OCI-LY3 (cell line): Measurements from ENCODE around the gene DISP1.

ENCODE experiments used
- H2AFZ ChIP-seq: fragments of 200-600, 300-600 bp; shearing (Covaris generic); 2 replicates; pipeline ENCODE4 v1.6.0; 2014; ENCODE audit warnings: antibody characterized with exemption, low read depth, low read length
- H3K27ac ChIP-seq: fragments of 200-600, 300-600 bp; sonication (generic); 2 replicates; pipeline ENCODE4 v1.5.1; 2014; ENCODE audit warnings: mild to moderate bottlenecking, low read length, moderate library complexity, mixed read lengths
- H3K27me3 ChIP-seq: fragments of 200-600, 300-600 bp; sonication (generic); 2 replicates; pipeline ENCODE4 v1.6.1; 2014; ENCODE audit warnings: low read depth, low read length, mixed read lengths
- H3K36me3 ChIP-seq: fragments of 200-600, 300-600 bp; sonication (generic); replicated peaks from 2 replicates; pipeline ENCODE3; 2014; ENCODE audit warnings: low read depth, low read length, mixed read lengths
- H3K4me1 ChIP-seq: fragments of 300-600, 200-600 bp; sonication (generic); 2 replicates; pipeline ENCODE4 v1.6.1; 2014; ENCODE audit warnings: low read length, mixed read lengths
- H3K4me2 ChIP-seq: fragments of 200-600, 300-600 bp; sonication (generic); 2 replicates; pipeline ENCODE4 v1.6.1; 2014; ENCODE audit warnings: low read length, mixed read lengths
- H3K4me3 ChIP-seq: fragments of 300-600, 200-600 bp; sonication (generic); 2 replicates; pipeline ENCODE4 v1.5.1; 2014; ENCODE audit warnings: antibody characterized with exemption, mild to moderate bottlenecking, low read length, moderate library complexity
- H3K79me2 ChIP-seq: fragments of 300-600, 200-600 bp; shearing (Covaris generic); 2 replicates; pipeline ENCODE4 v1.6.1; 2014; ENCODE audit warnings: mild to moderate bottlenecking, low read length, mixed read lengths
- H3K9ac ChIP-seq: fragments of 300-600, 200-600 bp; shearing (Covaris generic); 2 replicates; pipeline ENCODE4 v1.6.0; 2014; ENCODE audit warnings: mild to moderate bottlenecking, low read length, moderate library complexity
- H3K9me3 ChIP-seq: fragments of 200-600, 300-600 bp; shearing (Covaris generic); 2 replicates; pipeline ENCODE4 v1.6.1; 2014; ENCODE audit warnings: low read length, mixed read lengths; ENCODE audit not compliant: insufficient read depth
- H4K20me1 ChIP-seq: fragments of 200-600, 300-600 bp; sonication (generic); 2 replicates; pipeline ENCODE4 v1.6.1; 2016; ENCODE audit warnings: low read length, mixed read lengths; ENCODE audit not compliant: insufficient read depth
- EZH2phosphoT487 ChIP-seq: fragments of 200-600 bp; shearing (Covaris generic); IDR thresholded peaks from 2 replicates; pipeline ENCODE4 v1.6.1; 2018; ENCODE audit warnings: antibody characterized with exemption, mixed run types, low read depth
- TF ChIP-seq, protein P1 (sequence below): fragments of 200-600, 300-600 bp; sonication (generic); IDR thresholded peaks from 2 replicates; pipeline ENCODE4 v1.5.1; 2014; ENCODE audit warnings: antibody characterized with exemption, low read length, low read depth

The DISP1 gene

DNA sequence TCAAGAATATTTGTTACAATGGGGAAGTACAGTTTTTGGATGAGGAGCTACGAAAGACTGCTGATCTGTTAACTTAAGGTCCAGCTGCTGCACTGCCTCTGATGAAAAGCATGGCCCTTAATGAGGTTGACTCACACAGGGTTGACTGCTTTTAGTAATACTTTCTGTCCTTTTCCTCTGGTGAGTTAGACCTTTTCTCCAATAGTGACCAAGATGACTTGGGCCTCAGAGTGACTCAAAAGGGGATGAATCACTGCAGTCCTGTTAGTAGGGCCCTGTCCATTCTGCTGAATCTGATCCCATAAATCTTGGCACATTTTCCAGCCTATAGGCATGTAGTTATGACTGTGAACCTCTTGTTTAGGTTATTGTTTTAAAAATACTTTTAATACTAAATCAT, 2.7 kb downstream of the DISP1 start:
- H3K4me2 ChIP-seq = no peak overlapping the region
- H3K27ac ChIP-seq = no peak overlapping the region

DNA sequence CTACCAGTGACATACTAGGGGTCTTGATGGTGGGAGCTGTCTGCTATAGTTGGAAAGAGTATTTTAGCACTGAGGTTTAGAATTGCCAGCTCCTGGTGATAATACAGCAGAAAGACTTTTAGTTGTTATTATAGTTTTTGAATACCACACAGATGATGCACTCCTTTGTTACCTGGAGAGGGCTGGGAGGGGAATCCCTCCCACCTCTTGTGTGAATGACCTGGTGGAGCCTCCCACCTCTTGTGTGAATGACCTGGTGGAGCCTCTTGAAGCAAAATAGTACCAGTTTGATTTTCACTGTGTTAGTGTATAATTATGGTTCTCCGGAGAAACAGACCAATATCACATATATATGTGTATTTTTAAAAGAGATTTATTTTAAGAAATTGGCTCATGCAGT, 3.3 kb downstream of the DISP1 start:
- peaks cover 3% of the 10 kb centered on the region; the same call in 1 of the 2 replicates for H3K79me2 ChIP-seq
- H4K20me1 ChIP-seq = no peaks in the 10 kb centered on the region
- H2AFZ ChIP-seq = no peak overlapping the region
- no peak overlapping the region for H3K9ac ChIP-seq
- TF ChIP-seq EZH2phosphoT487 = no peak
- TF ChIP-seq, protein P1, sequence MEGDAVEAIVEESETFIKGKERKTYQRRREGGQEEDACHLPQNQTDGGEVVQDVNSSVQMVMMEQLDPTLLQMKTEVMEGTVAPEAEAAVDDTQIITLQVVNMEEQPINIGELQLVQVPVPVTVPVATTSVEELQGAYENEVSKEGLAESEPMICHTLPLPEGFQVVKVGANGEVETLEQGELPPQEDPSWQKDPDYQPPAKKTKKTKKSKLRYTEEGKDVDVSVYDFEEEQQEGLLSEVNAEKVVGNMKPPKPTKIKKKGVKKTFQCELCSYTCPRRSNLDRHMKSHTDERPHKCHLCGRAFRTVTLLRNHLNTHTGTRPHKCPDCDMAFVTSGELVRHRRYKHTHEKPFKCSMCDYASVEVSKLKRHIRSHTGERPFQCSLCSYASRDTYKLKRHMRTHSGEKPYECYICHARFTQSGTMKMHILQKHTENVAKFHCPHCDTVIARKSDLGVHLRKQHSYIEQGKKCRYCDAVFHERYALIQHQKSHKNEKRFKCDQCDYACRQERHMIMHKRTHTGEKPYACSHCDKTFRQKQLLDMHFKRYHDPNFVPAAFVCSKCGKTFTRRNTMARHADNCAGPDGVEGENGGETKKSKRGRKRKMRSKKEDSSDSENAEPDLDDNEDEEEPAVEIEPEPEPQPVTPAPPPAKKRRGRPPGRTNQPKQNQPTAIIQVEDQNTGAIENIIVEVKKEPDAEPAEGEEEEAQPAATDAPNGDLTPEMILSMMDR = no peak
- no peaks in the 10 kb centered on the region for H3K9me3 ChIP-seq
- H3K36me3 ChIP-seq = no peaks in the 10 kb centered on the region
- H3K4me3 ChIP-seq = no peak overlapping the region
- peaks cover 11% of the 10 kb centered on the region for H3K4me1 ChIP-seq
- H3K4me2 ChIP-seq = no peak overlapping the region
- H3K27me3 ChIP-seq = no peaks in the 10 kb centered on the region
- H3K27ac ChIP-seq = no peak overlapping the region

More for the DNA sequence above, 2.7 kb downstream of the DISP1 start:
- Histone ChIP-seq H3K79me2 (peaks cover 3% of the 10 kb centered on the region; the same call in 1 of the 2 replicates), H3K9ac (no peak overlapping the region), H3K27me3 (no peaks in the 10 kb centered on the region), H3K4me3 (no peak overlapping the region), H3K9me3 (no peaks in the 10 kb centered on the region), H2AFZ (no peak overlapping the region), H3K4me1 (peaks cover 11% of the 10 kb centered on the region), H3K36me3 (no peaks in the 10 kb centered on the region), H4K20me1 (no peaks in the 10 kb centered on the region)
- TF ChIP-seq, protein P1 = no peak
- TF ChIP-seq EZH2phosphoT487 = no peak

DNA sequence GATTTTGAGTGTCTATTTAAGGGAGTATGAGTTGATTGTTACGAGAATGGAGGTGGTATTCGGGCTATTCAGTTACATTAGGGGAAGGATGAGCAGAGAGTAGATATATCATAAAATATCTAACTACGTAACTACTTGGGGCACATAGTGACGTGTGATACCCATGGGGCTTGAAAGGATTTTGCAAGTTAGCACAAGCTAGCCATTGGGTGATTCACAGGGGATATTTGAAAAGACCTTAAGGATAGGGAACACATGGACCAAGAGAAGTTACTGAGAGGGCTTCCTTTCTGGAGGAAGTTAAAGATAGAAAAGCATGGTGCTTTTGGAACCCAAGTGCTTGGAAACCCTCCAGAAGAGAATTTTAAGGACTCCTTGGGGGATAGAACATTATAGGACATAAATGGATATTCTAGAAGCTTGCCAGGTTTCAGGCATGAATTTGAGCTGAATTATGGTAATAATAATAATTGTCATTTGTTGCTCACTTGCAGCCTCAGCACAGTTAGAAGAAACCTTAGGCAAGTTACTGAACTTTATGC, 5.4 kb downstream of the DISP1 start:
- no peaks in the 10 kb centered on the region for H3K27me3 ChIP-seq
- no peak overlapping the region for H3K27ac ChIP-seq
- H2AFZ ChIP-seq = no peak overlapping the region
- no peak overlapping the region for H3K4me3 ChIP-seq
- H3K79me2 ChIP-seq = peaks cover 3% of the 10 kb centered on the region; the same call in 1 of the 2 replicates
- no peaks in the 10 kb centered on the region for H3K36me3 ChIP-seq
- H3K9ac ChIP-seq = no peak overlapping the region
- TF ChIP-seq, protein P1 = no peak
- no peak for TF ChIP-seq EZH2phosphoT487
- H3K9me3 ChIP-seq = no peaks in the 10 kb centered on the region
- no peak overlapping the region for H3K4me2 ChIP-seq
- peaks cover 4% of the 10 kb centered on the region for H3K4me1 ChIP-seq
- H4K20me1 ChIP-seq = no peaks in the 10 kb centered on the region

DNA sequence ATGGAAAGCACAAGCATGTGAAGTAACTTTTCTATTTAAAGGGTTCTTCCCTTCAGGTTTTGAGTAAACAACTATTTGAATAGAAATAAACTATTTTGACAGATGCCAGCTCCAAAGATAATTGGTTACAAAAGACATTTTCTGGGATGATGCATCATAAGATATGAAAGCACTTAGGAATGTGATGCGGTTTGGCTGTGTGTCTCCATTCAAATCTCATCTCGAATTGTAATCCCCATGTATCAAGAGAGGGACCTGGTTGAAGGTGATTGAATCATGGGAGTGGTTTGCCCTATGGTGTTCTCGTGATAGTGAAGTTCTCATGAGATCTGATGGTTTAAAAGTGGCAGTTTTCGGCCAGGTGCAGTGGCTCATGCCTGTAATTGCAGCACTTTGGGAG, 6.4 kb downstream of the DISP1 start:
- Histone ChIP-seq H3K9me3 (no peaks in the 10 kb centered on the region), H3K4me1 (no peaks in the 10 kb centered on the region), H3K79me2 (no peaks in the 10 kb centered on the region; the same call in 1 of the 2 replicates), H3K27me3 (no peaks in the 10 kb centered on the region), H4K20me1 (no peaks in the 10 kb centered on the region), H3K36me3 (no peaks in the 10 kb centered on the region), H2AFZ (no peak overlapping the region), H3K4me2 (no peak overlapping the region), H3K27ac (no peak overlapping the region), H3K9ac (no peak overlapping the region), H3K4me3 (no peak overlapping the region)
- TF ChIP-seq, protein P1 = no peak
- no peak for TF ChIP-seq EZH2phosphoT487
